Raji (cell line): ENCODE measurements around the gene TMEM135.

Experiments used
- POLR2A ChIP-seq: IDR thresholded peaks from 2 replicates; pipeline ENCODE4 v1.6.1; 2011; ENCODE audit warnings: low read depth, low read length, control low read depth; ENCODE audit not compliant: insufficient read depth

The TMEM135 gene

GRCh38 chr11:87316491-87316890 is 278.8 kb downstream of the TMEM135 start:
- no peak for TF ChIP-seq POLR2A

GRCh38 chr11:87317441-87317840 is 279.7 kb downstream of the TMEM135 start:
- TF ChIP-seq POLR2A: no peak

- no peak for TF ChIP-seq POLR2A
These were observed 282.4 kb downstream of the TMEM135 start for GRCh38 chr11:87320123-87320522.

GRCh38 chr11:87322568-87322967 is 284.8 kb downstream of the TMEM135 start:
- no peak for TF ChIP-seq POLR2A

- no peak for TF ChIP-seq POLR2A
These were observed 286.2 kb downstream of the TMEM135 start for GRCh38 chr11:87323899-87324298.

GRCh38 chr11:87324817-87325489 is 287.2 kb downstream of the TMEM135 start:
- no peak for TF ChIP-seq POLR2A

- TF ChIP-seq POLR2A: no peak
These were observed 287.7 kb downstream of the TMEM135 start for GRCh38 chr11:87325490-87325872.

- no peak for TF ChIP-seq POLR2A
These were observed 288.9 kb downstream of the TMEM135 start for GRCh38 chr11:87326594-87326993.

- TF ChIP-seq POLR2A: no peak
These were observed 291.4 kb downstream of the TMEM135 start for GRCh38 chr11:87329172-87329571.

GRCh38 chr11:87330187-87330601 is 292.5 kb downstream of the TMEM135 start:
- TF ChIP-seq POLR2A: no peak

GRCh38 chr11:87331273-87331672 is 293.5 kb downstream of the TMEM135 start:
- TF ChIP-seq POLR2A: no peak

- no peak for TF ChIP-seq POLR2A
These were observed 300.4 kb downstream of the TMEM135 start for GRCh38 chr11:87338046-87338639.

- TF ChIP-seq POLR2A: no peak
These were observed 301.7 kb downstream of the TMEM135 start for GRCh38 chr11:87339416-87339815.

GRCh38 chr11:87347441-87347840 is 309.7 kb downstream of the TMEM135 start:
- no peak for TF ChIP-seq POLR2A

- no peak for TF ChIP-seq POLR2A
These were observed 310.1 kb downstream of the TMEM135 start for GRCh38 chr11:87347854-87348253.

- no peak for TF ChIP-seq POLR2A
These were observed 313.9 kb downstream of the TMEM135 start for GRCh38 chr11:87351676-87352075.
